ENCODE data around the gene IFI6. TPM values are rescaled to one million over a fixed set of nuclear protein-coding genes. Genes with fewer than 3 reads are reported as not detected.
"Not testable (repeated sequence)": the region's sequence is repeated elsewhere in the genome, so short reads cannot be mapped to it uniquely, and the experiment has no call there.

Gene IFI6
- total RNA-seq, 1 donor from 2014 or later: 211 TPM

DNA sequence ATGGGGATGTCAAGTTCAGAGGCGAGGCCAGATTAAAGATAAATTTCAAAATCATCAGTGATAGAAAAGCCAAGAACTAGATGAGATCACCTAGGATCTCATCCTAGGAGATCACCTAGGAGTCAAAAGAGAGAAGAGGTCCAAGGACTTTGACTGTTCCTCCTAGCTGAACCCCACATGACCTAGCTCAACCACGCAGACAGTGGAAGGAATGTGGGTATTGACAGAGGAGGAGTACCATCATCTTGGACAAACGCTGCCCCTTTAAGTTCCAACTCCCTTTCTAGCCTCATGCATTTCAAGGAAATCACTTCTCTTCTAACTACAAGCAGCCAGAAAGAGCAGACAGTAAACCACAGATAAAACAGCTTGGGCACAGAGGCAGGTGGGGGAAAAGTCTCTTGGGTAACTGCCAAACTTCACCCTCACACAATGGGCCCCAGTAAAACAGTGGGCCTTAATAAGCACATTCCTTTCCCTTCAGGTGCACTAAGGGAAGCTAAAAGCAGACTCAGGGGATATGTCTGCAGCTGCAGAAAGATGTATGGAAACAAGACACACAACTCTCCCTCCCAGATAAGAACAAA is 41.2 kb upstream of the IFI6 start:
- no peak overlapping the region for H3K27ac ChIP-seq
- H3K27me3 ChIP-seq (ENCODE audit: low read depth): no peaks in the 10 kb centered on the region
- TF ChIP-seq CTCF (IDR thresholded peaks at IDR 0.05): no peak
- no peaks in the 10 kb centered on the region for H3K4me1 ChIP-seq
- intact Hi-C loops (cut with DNase I): no loop called here
- H3K36me3 ChIP-seq: no peaks in the 10 kb centered on the region
- no peak for DNase-seq
- no peaks in the 10 kb centered on the region for H3K9me3 ChIP-seq
- no peak overlapping the region for H3K4me3 ChIP-seq
- no peak for ATAC-seq

GRCh38 chr1:27710574-27710973 is 38.6 kb upstream of the IFI6 start:
- H3K27ac ChIP-seq: no peak overlapping the region
- DNase-seq: no peak
- no peaks in the 10 kb centered on the region for H3K9me3 ChIP-seq
- intact Hi-C loops (cut with DNase I): no loop called here
- no peaks in the 10 kb centered on the region for H3K36me3 ChIP-seq
- no peaks in the 10 kb centered on the region for H3K4me1 ChIP-seq
- H3K27me3 ChIP-seq (ENCODE audit: low read depth): no peaks in the 10 kb centered on the region
- TF ChIP-seq CTCF (IDR thresholded peaks at IDR 0.05): no peak
- no peak overlapping the region for H3K4me3 ChIP-seq
- no peak for ATAC-seq

DNA sequence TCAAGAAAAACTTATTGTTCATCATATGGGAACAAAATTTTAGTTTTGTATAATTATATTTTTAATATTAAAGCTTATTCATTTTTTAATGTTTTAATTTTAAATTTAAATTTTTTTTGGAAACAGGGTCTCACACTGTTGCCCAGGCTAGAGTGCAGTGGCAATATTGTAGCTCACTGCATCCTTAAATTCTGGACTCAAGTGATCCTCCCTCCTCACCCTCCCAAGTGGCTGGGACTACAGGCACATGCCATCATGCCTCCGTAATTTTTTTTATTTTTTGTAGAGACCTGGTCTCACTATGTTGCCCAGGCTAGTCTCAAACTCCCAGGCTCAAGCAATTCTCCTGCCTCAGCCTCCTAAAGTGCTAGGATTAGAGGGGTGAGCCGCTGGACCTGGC is 33.6 kb upstream of the IFI6 start:
- DNase-seq: no peak
- Histone ChIP-seq H3K36me3 (no peaks in the 10 kb centered on the region), H3K27me3 (ENCODE audit: low read depth) (no peaks in the 10 kb centered on the region), H3K27ac (no peak overlapping the region), H3K4me3 (no peak overlapping the region), H3K4me1 (no peaks in the 10 kb centered on the region), H3K9me3 (no peaks in the 10 kb centered on the region)
- TF ChIP-seq CTCF (IDR thresholded peaks at IDR 0.05): no peak
- ATAC-seq: no peak
- intact Hi-C loops (cut with DNase I): no loop called here

- intact Hi-C loops (cut with DNase I): no loop called here
- H3K4me1 ChIP-seq: no peaks in the 10 kb centered on the region
- H3K9me3 ChIP-seq: no peaks in the 10 kb centered on the region
- DNase-seq (no peak), ATAC-seq (no peak)
- H3K36me3 ChIP-seq: no peaks in the 10 kb centered on the region
- no peak for TF ChIP-seq CTCF (IDR thresholded peaks at IDR 0.05)
- no peaks in the 10 kb centered on the region for H3K27me3 ChIP-seq (ENCODE audit: low read depth)
- no peak overlapping the region for H3K27ac ChIP-seq
- H3K4me3 ChIP-seq: no peak overlapping the region
Measured at GRCh38 chr1:27704958-27705357, 33.0 kb upstream of the IFI6 start.

DNA sequence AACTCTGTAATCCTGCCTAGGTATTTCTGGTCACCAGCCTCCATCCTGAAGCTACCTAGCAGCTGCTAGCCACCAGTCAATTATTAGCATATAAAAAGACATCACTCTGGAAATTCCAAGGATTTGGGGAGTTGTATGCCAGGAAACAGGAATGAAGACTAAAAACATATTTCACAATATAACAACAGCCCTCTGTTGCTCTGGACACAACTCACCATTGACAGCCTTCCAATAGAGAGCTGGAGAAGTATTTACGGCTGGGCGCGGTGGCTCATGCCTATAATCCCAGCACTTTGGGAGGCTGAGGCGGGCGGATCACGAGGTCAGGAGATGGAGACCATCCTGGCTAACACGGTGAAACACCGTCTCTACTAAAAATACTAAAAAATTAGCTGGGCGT is 24.8 kb upstream of the IFI6 start:
- H3K4me3 ChIP-seq; H3K4me1 ChIP-seq; intact Hi-C loops (cut with DNase I); H3K27ac ChIP-seq; H3K27me3 ChIP-seq (ENCODE audit: low read depth); ATAC-seq; DNase-seq; H3K36me3 ChIP-seq; H3K9me3 ChIP-seq: not testable (repeated sequence)

DNA sequence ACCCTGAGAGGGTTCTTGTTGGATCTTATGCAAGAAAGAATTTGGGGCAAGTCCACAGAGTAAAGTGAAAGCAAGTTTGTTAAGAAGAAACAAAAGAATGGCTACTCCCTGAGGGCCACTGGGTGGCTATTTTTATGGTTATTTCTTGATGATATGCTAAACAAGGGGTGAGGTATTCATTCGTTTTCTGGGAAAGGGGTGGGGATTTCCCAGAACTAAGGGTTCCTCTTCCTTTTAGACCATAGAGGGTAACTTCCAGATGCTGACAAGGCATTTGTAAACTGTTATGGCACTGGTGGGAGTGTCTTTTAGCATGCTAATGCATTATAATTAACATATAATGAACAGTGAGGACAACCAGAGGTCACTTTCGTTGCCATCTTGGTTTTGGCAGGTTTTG is 18.2 kb upstream of the IFI6 start:
- DNase-seq: no peak
- intact Hi-C loops (cut with DNase I): no loop called here
- TF ChIP-seq CTCF (IDR thresholded peaks at IDR 0.05): no peak
- Histone ChIP-seq H3K27me3 (ENCODE audit: low read depth) (no peaks in the 10 kb centered on the region), H3K9me3 (no peaks in the 10 kb centered on the region), H3K4me1 (no peaks in the 10 kb centered on the region), H3K36me3 (no peaks in the 10 kb centered on the region), H3K4me3 (no peak overlapping the region), H3K27ac (no peak overlapping the region)
- ATAC-seq: no peak
